ENCODE data around the gene PAK5. TPM values are rescaled to one million over a fixed set of nuclear protein-coding genes. Genes with fewer than 3 reads are reported as not detected.

The PAK5 gene
- total RNA-seq, 1 experiment from 2014 or later, result not detected

DNA sequence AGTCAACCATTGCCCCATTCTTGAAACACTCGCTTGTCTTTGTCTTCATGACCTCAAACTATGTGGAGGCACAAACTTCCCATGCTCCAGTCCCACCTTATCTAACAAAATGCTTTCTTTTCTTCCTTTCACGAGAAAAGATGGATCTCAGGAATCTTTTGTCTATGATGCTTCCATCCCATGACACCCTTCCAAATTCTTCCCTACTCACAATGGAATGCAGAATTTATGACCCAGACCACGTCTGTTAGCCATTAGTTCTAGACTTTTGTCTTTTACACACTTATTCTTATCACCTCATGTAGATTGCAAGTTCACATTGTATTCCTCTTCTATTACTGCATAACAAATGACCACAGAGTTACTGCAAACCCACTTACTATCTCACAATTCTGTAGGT, 348.7 kb downstream of the PAK5 start:
- H3K27ac ChIP-seq (ENCODE audit: low read length), result no peak overlapping the region
- ATAC-seq, result no peak
- TF ChIP-seq, protein P1, sequence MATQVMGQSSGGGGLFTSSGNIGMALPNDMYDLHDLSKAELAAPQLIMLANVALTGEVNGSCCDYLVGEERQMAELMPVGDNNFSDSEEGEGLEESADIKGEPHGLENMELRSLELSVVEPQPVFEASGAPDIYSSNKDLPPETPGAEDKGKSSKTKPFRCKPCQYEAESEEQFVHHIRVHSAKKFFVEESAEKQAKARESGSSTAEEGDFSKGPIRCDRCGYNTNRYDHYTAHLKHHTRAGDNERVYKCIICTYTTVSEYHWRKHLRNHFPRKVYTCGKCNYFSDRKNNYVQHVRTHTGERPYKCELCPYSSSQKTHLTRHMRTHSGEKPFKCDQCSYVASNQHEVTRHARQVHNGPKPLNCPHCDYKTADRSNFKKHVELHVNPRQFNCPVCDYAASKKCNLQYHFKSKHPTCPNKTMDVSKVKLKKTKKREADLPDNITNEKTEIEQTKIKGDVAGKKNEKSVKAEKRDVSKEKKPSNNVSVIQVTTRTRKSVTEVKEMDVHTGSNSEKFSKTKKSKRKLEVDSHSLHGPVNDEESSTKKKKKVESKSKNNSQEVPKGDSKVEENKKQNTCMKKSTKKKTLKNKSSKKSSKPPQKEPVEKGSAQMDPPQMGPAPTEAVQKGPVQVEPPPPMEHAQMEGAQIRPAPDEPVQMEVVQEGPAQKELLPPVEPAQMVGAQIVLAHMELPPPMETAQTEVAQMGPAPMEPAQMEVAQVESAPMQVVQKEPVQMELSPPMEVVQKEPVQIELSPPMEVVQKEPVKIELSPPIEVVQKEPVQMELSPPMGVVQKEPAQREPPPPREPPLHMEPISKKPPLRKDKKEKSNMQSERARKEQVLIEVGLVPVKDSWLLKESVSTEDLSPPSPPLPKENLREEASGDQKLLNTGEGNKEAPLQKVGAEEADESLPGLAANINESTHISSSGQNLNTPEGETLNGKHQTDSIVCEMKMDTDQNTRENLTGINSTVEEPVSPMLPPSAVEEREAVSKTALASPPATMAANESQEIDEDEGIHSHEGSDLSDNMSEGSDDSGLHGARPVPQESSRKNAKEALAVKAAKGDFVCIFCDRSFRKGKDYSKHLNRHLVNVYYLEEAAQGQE (IDR thresholded peaks at IDR 0.05; ENCODE audit: insufficient read depth in 1 of 2, low read depth in 2 of 2, low read length in 1 of 2), result no peak
- no peak for TF ChIP-seq TCF7L2 (IDR thresholded peaks at IDR 0.05; ENCODE audit: low read depth, low read length)
- no peaks in the 10 kb centered on the region for H3K9me3 ChIP-seq (ENCODE audit: control insufficient read depth, insufficient read depth, low read depth, low read length)
- POLR2A ChIA-PET, result no interaction called here
- no peak overlapping the region for H3K4me3 ChIP-seq (ENCODE audit: low read depth in 2 of 2, low read length in 2 of 2)
- no peaks in the 10 kb centered on the region for H3K4me1 ChIP-seq (ENCODE audit: control insufficient read depth, insufficient read depth, low read length)
- CTCF ChIA-PET, result no interaction called here
- BruUV-seq (replicated peaks), result no TSS peak
- in situ Hi-C loops (cut with HindIII; ENCODE audit: low pct_unique_long_range_greater_than_20kb, low sequenced_read_pairs), result no loop called here
- no peaks in the 10 kb centered on the region for H3K36me3 ChIP-seq (ENCODE audit: control insufficient read depth, insufficient read depth, low read length)
- intact Hi-C loops (cut with micrococcal nuclease; ENCODE audit: unreplicated experiment), result no loop called here
- H3K27me3 ChIP-seq (ENCODE audit: control insufficient read depth, insufficient read depth, low read length), result no peaks in the 10 kb centered on the region
- DNase-seq (ENCODE audit: low read depth, low spot score), result no peak

GRCh38 chr20:9488063-9488462, 350.8 kb downstream of the PAK5 start:
- no peak overlapping the region for H3K4me3 ChIP-seq (ENCODE audit: low read depth in 2 of 2, low read length in 2 of 2)
- POLR2A ChIA-PET, result no interaction called here
- H3K27me3 ChIP-seq (ENCODE audit: control insufficient read depth, insufficient read depth, low read length), result no peaks in the 10 kb centered on the region
- H3K9me3 ChIP-seq (ENCODE audit: control insufficient read depth, insufficient read depth, low read depth, low read length), result no peaks in the 10 kb centered on the region
- CTCF ChIA-PET, result no interaction called here
- DNase-seq (ENCODE audit: low read depth, low spot score) (no peak), ATAC-seq (no peak)
- intact Hi-C loops (cut with micrococcal nuclease; ENCODE audit: unreplicated experiment) (no loop called here), in situ Hi-C loops (cut with HindIII; ENCODE audit: low pct_unique_long_range_greater_than_20kb, low sequenced_read_pairs) (no loop called here)
- TF ChIP-seq SIN3A (IDR thresholded peaks at IDR 0.05; ENCODE audit: borderline replicate concordance, insufficient read depth, low read depth, low read length) (no peak), POLR2AphosphoS5 (IDR thresholded peaks at IDR 0.05; ENCODE audit: low read depth, low read length) (no peak), TCF7L2 (IDR thresholded peaks at IDR 0.05; ENCODE audit: low read depth, low read length) (no peak)
- TF ChIP-seq, protein P2, sequence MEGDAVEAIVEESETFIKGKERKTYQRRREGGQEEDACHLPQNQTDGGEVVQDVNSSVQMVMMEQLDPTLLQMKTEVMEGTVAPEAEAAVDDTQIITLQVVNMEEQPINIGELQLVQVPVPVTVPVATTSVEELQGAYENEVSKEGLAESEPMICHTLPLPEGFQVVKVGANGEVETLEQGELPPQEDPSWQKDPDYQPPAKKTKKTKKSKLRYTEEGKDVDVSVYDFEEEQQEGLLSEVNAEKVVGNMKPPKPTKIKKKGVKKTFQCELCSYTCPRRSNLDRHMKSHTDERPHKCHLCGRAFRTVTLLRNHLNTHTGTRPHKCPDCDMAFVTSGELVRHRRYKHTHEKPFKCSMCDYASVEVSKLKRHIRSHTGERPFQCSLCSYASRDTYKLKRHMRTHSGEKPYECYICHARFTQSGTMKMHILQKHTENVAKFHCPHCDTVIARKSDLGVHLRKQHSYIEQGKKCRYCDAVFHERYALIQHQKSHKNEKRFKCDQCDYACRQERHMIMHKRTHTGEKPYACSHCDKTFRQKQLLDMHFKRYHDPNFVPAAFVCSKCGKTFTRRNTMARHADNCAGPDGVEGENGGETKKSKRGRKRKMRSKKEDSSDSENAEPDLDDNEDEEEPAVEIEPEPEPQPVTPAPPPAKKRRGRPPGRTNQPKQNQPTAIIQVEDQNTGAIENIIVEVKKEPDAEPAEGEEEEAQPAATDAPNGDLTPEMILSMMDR (IDR thresholded peaks at IDR 0.05), result no peak
- no peak overlapping the region for H3K27ac ChIP-seq (ENCODE audit: low read length)
- BruUV-seq (replicated peaks), result no TSS peak
- no peaks in the 10 kb centered on the region for H3K4me1 ChIP-seq (ENCODE audit: control insufficient read depth, insufficient read depth, low read length)
- no peaks in the 10 kb centered on the region for H3K36me3 ChIP-seq (ENCODE audit: control insufficient read depth, insufficient read depth, low read length)

Other genes with a start within 250 kb of the PAK5 start
- gene ANKEF1, start 195.9 kb upstream of the PAK5 start, total RNA-seq (2021; ENCODE audit: unreplicated experiment), result 6.3 TPM

All from Panc1 (cell line).